ENCODE measurements around the gene LCORL.

DNA sequence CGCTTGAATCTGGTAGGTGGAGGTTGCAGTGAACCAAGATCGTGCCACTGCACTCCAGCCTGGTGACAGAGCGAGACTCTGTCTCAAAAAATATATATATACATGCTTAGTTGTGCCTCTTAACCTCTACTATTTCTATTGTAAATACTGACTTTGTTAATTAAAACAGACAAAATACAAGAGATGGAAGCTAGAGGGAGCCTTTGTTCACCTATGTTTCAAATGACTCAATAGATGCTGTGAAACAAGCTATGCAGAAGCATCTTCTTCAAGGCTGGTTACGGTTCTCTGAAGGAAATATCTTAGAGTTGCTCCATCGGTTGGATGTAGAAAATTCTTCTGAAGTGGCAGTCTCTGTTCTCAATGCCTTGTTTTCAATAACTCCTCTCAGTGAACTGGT, 204.5 kb downstream of the LCORL start:
- TF ChIP-seq TCF7L2 (IDR thresholded peaks at IDR 0.05; ENCODE audit: borderline replicate concordance, extremely low read depth, insufficient read depth, insufficient read length) (no peak), ZNF274 (IDR thresholded peaks at IDR 0.05; ENCODE audit: low read depth, low read length) (no peak), CTCF (IDR thresholded peaks at IDR 0.05 in 2 of 3, conservative IDR thresholded peaks at IDR 0.05 in 1 of 3; ENCODE audit: borderline replicate concordance in 1 of 3, insufficient read depth in 1 of 3, low read depth in 2 of 3, low read length in 2 of 3) (peak; percentile 30 to 49 (median 31); a peak in 4 of 6 replicates), RAD21 (IDR thresholded peaks at IDR 0.05; ENCODE audit: low read depth) (peak; percentile 50), FOSL1 (IDR thresholded peaks at IDR 0.05; ENCODE audit: low read depth) (no peak), EZH2 (IDR thresholded peaks at IDR 0.05) (no peak)

Data from HCT116 (cell line).